RCC 7860 (cell line): ENCODE data around the gene CMTM4.
"Not testable (repeated sequence)": the region's sequence is repeated elsewhere in the genome, so short reads cannot be mapped to it uniquely, and the experiment has no call there.

Experiments used
- DNase-seq: peaks from one replicate; pipeline ENCODE4 v3.0.0-alpha.2; 2015; ENCODE audit warnings: low spot score
- FAIRE-seq: peaks from 2 replicates; lab custom pipeline; 2012; peaks lifted over from hg19 to GRCh38; lab: Jason Lieb, UNC

CMTM4 gene

DNA sequence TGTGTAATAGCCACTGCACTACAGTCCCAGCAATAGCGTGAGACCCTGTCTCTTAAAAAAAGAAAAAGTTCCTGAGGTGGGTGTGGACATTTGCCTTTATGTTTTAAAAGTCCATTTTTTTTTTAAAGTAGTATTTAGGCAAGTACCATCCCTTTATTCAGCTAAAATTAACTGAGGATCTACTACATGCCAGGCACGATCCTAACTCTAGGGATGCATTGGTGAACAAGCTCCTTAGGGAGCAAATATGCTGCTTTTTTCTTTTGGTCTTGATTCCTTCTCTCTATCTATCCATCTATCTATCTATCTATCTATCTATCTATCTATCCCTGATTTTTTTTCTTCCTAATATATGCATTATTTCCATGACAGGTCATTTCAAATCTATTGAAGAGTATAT is 47.4 kb downstream of the CMTM4 start:
- FAIRE-seq (no peak), DNase-seq (no peak)

- no peak for DNase-seq
- no peak for FAIRE-seq
Observed at GRCh38 chr16:66647866-66648265, 48.7 kb downstream of the CMTM4 start.

DNA sequence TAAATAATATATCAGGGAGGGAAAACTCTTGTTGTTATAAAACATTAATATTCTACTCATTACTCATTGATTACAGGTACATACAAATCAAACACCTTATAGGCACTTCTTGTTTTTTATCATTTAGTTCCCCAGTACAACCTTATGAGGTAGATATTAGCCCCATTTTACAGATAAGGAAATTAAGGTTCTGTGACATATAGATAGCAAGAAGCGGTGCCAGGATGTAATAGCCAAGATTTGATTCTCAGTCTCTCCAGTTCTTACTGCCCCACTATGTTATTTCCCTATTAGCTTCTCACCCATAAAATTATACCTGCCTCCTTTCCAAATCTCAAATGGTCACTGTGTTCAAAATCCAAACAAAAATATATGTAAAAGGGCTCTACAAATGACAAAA is 55.2 kb downstream of the CMTM4 start:
- FAIRE-seq = no peak
- no peak for DNase-seq

DNA sequence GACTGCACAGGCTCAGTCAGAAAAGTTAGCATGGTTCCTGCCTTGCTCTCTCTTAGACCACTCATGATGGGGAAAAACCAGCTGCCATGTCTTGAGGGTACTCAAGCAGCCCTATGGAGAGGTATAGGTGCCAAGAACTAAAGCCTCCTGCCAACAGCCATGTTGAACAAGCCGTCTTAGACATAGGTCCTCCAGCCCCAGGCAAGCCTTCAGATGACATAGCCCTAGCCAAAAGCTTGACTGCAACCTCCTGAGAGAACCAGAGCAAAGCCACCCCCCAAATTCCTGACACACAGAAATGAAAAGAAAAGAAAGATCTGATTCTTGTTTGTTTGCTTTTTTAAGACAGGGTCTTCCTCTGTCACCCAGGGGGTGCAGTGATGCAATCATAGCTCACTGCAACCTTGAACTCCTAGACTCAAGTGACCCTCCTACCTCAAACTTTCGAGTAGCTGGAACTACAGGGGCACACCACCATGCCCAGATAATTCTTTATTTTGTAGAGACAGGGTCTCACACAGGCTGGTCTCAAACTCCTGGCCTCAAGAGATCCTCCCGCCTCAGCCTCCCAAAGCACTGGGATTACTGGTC is 55.7 kb downstream of the CMTM4 start:
- DNase-seq (no peak), FAIRE-seq (no peak)

DNA sequence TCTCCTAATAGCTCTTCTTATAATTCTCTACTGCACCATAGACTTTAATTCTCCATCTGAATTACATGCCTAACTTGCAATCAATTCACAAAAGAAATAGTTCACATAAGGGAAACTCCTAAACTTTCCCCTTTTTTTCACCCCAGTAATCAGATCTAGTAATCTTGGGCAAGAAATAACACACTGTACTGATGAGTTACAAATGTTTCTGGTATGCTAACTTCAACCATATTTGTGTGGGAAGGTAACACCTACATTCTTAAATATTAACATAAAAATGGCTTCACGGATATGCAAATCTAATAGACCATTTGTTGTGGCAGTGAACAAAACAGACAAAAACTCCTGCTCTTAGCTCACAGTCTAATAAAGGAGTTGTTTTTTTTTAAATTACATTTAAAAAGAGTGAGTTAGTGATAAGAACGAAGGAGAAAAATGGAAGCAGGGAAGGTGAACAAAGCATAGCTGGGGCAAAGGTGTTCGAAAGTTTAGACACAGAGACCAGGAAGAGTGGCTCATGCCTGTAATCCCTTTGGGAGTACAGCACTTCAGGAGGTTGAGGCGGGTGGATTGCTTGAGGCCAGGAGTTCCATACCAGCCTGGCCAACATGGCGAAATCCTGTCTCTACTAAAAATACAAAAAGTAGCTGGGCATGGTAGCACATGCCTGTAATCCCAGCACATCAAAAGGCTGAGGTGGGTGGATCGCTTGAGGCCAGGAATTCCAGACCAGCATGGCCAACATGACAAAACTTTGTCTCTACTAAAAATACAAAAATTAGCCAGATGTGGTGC is 57.3 kb downstream of the CMTM4 start:
- no peak for FAIRE-seq
- DNase-seq = no peak

- DNase-seq (no peak), FAIRE-seq (no peak)
Observed at GRCh38 chr16:66637806-66638205, 58.7 kb downstream of the CMTM4 start.

GRCh38 chr16:66636199-66636598 is 60.3 kb downstream of the CMTM4 start:
- DNase-seq (no peak), FAIRE-seq (no peak)

- DNase-seq (no peak), FAIRE-seq (no peak)
Observed at GRCh38 chr16:66635406-66635805, 61.1 kb downstream of the CMTM4 start.

DNA sequence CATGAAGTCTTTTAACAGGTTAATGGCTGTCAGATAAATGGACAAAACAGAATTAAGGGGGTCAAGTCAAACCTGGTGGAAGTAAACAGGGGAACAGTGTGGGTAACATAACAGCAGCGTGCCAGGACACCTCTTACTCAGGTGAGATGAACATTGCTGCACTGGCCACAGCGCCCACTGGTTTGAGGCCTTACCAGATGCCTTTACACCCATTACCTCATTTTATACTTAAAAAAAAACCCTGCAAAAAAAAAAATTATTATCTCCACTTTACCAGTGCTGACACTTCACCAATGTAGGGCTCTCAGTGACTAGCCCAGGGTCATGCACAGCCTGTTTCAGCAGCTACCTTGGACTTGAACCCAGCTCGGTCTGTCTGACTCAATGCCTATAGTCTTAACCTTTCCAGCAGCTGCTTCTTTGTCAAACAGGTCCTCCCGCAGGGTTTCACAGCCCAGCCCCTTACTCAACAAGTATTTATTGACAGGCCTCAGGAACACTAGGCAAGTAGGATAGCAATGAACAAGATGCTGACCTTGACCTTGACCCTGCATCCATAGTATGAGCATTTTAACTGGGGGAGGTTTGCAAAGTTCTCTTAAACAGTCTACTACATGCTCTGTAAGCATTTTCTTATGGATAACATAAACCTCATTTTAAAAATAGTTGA is 61.9 kb downstream of the CMTM4 start:
- DNase-seq = no peak
- no peak for FAIRE-seq

DNA sequence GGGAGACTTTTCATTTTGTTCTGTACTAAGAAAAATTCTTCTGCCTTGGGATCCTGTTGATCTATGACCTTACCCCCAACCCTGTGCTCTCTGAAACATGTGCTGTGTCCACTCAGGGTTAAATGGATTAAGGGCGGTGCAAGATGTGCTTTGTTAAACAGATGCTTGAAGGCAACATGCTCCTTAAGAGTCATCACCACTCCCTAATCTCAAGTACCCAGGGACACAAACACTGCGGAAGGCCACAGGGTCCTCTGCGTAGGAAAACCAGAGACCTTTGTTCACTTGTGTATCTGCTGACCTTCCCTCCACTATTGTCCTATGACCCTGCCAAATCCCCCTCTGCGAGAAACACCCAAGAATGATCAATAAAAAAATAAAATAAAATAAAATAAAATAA is 65.0 kb downstream of the CMTM4 start:
- not testable (repeated sequence) for FAIRE-seq, DNase-seq

GRCh38 chr16:66630561-66631260 is 65.8 kb downstream of the CMTM4 start:
- not testable (repeated sequence) for DNase-seq, FAIRE-seq

GRCh38 chr16:66629856-66630255 is 66.7 kb downstream of the CMTM4 start:
- DNase-seq (no peak), FAIRE-seq (no peak)

GRCh38 chr16:66627611-66628378 is 68.7 kb downstream of the CMTM4 start:
- not testable (repeated sequence) for DNase-seq, FAIRE-seq

DNA sequence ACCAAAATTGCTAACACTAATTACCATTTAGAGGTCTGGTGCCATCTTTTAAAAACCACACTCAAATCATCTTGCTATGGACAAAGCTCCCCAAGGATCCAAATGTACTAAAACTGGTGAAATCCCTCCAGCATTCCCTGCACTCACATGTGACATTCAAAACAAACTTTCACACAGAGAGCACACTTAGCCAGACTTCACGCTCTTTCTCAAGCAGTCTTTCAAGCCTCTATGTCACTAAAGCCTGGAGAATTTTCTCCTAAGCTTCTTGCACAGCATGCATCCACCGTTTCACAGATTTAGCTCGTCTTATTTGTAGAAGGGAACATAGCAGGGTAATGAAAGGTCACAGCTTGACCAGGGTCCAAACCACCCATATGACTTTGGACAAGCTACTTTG is 72.8 kb downstream of the CMTM4 start:
- FAIRE-seq (no peak), DNase-seq (no peak)

DNA sequence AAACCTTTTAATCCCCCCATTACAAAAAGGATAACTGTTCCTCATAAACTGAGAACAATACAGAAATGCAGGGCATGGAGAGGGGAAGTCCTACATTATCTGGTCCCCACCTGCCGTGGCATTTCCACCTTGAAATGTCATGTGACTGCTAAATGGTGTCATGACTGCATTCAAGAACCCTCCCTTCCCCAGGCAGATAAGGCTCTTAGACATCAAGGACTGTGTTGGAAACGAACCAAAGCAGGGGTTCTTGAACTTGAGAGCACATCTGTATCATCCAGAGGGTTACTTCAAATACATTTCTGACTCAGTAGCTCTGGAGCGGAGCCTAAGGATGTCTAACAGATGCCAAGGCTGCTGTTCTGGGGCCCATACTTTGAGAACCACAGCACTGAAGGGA is 73.7 kb downstream of the CMTM4 start:
- FAIRE-seq = no peak
- DNase-seq = no peak

DNA sequence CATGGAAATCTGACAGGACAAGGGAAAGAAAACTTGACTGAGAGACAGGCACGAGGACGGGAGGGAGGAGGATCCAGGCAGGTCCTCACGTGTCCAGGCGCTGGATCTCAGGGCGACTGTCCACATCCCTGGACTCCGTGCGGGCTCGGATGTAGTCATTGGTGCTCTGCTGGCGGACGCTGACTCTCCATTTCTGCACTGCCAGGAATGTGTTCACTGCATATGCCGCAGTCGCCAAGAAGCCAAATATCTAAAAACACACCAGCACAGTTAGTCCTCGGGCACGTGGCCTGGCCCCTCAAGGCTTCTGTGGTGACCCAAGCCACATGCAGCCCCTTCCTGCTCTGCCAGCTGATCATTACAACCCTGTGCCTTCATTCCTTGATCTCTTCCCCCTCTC is 74.6 kb downstream of the CMTM4 start:
- no peak for DNase-seq
- FAIRE-seq = no peak

GRCh38 chr16:66620429-66620795 is 76.1 kb downstream of the CMTM4 start:
- DNase-seq = no peak
- no peak for FAIRE-seq

GRCh38 chr16:66619534-66620428 is 76.8 kb downstream of the CMTM4 start:
- DNase-seq (peak; percentile 75), FAIRE-seq (peak; percentile 61)

DNA sequence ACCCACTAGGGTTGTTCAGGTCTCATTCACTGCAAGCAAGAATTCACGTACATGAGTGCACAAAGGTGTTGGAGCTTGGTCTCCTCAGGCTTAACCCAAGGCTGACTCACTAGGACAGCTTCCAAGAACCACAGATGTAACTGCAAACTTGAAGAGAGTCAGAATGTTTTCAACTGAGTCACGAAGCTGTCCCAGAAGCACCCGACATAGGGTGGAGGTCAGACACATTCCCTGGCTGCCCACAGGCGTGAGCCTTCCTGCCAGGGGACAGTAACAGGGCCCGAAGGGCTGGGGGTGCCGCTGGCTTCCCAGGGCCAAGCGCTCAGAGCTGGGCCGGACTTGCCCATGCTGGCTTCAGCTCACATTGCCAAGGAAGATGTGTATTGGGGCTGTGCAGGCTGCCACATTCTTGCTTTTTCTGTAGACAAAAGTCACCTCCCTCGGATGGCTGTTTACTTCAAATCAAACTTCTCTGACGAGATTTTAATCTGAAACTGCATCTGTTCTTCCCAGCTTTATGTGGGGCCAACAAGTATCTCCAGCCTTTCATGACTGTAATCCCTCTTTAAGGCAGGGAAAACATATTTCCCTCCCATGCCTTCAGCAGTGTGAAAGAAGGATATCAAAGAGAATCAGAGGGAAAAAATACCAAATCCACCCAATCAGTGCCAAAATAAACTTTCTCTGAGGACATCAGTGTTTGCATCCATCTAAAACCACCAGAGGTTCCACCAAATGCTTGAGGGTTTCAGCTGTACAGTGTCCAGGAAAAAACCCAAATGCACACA is 77.8 kb downstream of the CMTM4 start:
- FAIRE-seq = peak; percentile 98
- peak; percentile 97 for DNase-seq
